ENCODE data around the gene CD160. TPM values are rescaled to one million over a fixed set of nuclear protein-coding genes. Genes with fewer than 3 reads are reported as not detected.
"Not testable (repeated sequence)": the region's sequence is repeated elsewhere in the genome, so short reads cannot be mapped to it uniquely, and the experiment has no call there.

Gene CD160
- total RNA-seq, 1 experiment from 2014 or later, result not detected

GRCh38 chr1:145761498-145761897 lies 42.2 kb downstream of the CD160 start:
- H3K79me1 ChIP-seq (ENCODE audit: insufficient read depth, low read depth, low read length, poor library complexity, severe bottlenecking); H3K4me1 ChIP-seq (ENCODE audit: insufficient read depth, low read length); H2BK12ac ChIP-seq (ENCODE audit: insufficient read length, low read depth, low read length); H3K23ac ChIP-seq (ENCODE audit: insufficient read length, low read depth, low read length); H3K56ac ChIP-seq (ENCODE audit: insufficient read length, low read depth, low read length); H3K4ac ChIP-seq (ENCODE audit: low read depth, low read length); H4K91ac ChIP-seq (ENCODE audit: insufficient read length, low read depth, low read length); H4K5ac ChIP-seq (ENCODE audit: insufficient read length, low read depth, low read length); H3K18ac ChIP-seq (ENCODE audit: insufficient read length, low read depth, low read length); DNase-seq; H2BK120ac ChIP-seq (ENCODE audit: low read depth, low read length, poor library complexity, severe bottlenecking); H3K4me3 Mint-ChIP-seq; H4K20me1 ChIP-seq (ENCODE audit: control insufficient read depth, insufficient read depth, insufficient read length); H3K23me2 ChIP-seq (ENCODE audit: insufficient read length, low read depth, low read length, poor library complexity, severe bottlenecking); H3K14ac ChIP-seq (ENCODE audit: insufficient read depth, low read length); H2BK5ac ChIP-seq (ENCODE audit: insufficient read length, low read length); H4K8ac ChIP-seq (replicated peaks; ENCODE audit: insufficient read length, low read depth, low read length); H3K9ac ChIP-seq (ENCODE audit: extremely low read depth, insufficient read length, low read length); H3K27me3 ChIP-seq (ENCODE audit: insufficient read depth, low read length); H3K27ac Mint-ChIP-seq; H2BK15ac ChIP-seq (ENCODE audit: low read depth, low read length); H2BK20ac ChIP-seq (ENCODE audit: low read depth, low read length, poor library complexity, severe bottlenecking); H2AK5ac ChIP-seq (ENCODE audit: insufficient read length, low read length); H3K9me3 ChIP-seq (ENCODE audit: control insufficient read depth, low read depth, low read length); H3K27ac ChIP-seq (ENCODE audit: insufficient read length, low read depth, low read length); H3K4me1 Mint-ChIP-seq; H2AFZ ChIP-seq (ENCODE audit: low read length); H3K4me2 ChIP-seq (ENCODE audit: insufficient read depth, insufficient read length, low read length); H3K79me2 ChIP-seq (ENCODE audit: insufficient read depth, low read length); H3T11ph ChIP-seq (ENCODE audit: low read length); H3K27me3 Mint-ChIP-seq (ENCODE audit: low read depth): not testable (repeated sequence)
- WGBS (ENCODE audit: extremely low coverage, insufficient read length, low lambda C conversion rate), result no CpG with 5 or more reads among the region's 11 CpGs
- Mint-ChIP-seq H3K9me3 (peaks cover 29 to 32% of the 10 kb centered on the region in 2 experiments), H3K36me3 (ENCODE audit: insufficient read depth in 1 of 3, low read depth in 3 of 3) (peaks cover 46 to 64% (median 52%) of the 10 kb centered on the region in 3 experiments)

GRCh38 chr1:145762001-145762400 lies 42.7 kb downstream of the CD160 start:
- H3K79me2 ChIP-seq (ENCODE audit: insufficient read depth, low read length); H2BK15ac ChIP-seq (ENCODE audit: low read depth, low read length); H4K8ac ChIP-seq (replicated peaks; ENCODE audit: insufficient read length, low read depth, low read length); H3K27ac Mint-ChIP-seq; H3K27ac ChIP-seq (ENCODE audit: insufficient read length, low read depth, low read length); H4K5ac ChIP-seq (ENCODE audit: insufficient read length, low read depth, low read length); H3K23me2 ChIP-seq (ENCODE audit: insufficient read length, low read depth, low read length, poor library complexity, severe bottlenecking); H3K4me1 Mint-ChIP-seq; H3K4me1 ChIP-seq (ENCODE audit: insufficient read depth, low read length); H3K27me3 Mint-ChIP-seq (ENCODE audit: low read depth); H3K14ac ChIP-seq (ENCODE audit: insufficient read depth, low read length); H3K18ac ChIP-seq (ENCODE audit: insufficient read length, low read depth, low read length); H3K9ac ChIP-seq (ENCODE audit: extremely low read depth, insufficient read length, low read length); H2BK5ac ChIP-seq (ENCODE audit: insufficient read length, low read length); H2AFZ ChIP-seq (ENCODE audit: low read length); DNase-seq; H3K23ac ChIP-seq (ENCODE audit: insufficient read length, low read depth, low read length); H3K79me1 ChIP-seq (ENCODE audit: insufficient read depth, low read depth, low read length, poor library complexity, severe bottlenecking); H4K91ac ChIP-seq (ENCODE audit: insufficient read length, low read depth, low read length); H3K9me3 ChIP-seq (ENCODE audit: control insufficient read depth, low read depth, low read length); H3K27me3 ChIP-seq (ENCODE audit: insufficient read depth, low read length); H2BK20ac ChIP-seq (ENCODE audit: low read depth, low read length, poor library complexity, severe bottlenecking); H4K20me1 ChIP-seq (ENCODE audit: control insufficient read depth, insufficient read depth, insufficient read length); H3K4ac ChIP-seq (ENCODE audit: low read depth, low read length); H3K56ac ChIP-seq (ENCODE audit: insufficient read length, low read depth, low read length); H2BK12ac ChIP-seq (ENCODE audit: insufficient read length, low read depth, low read length); H3T11ph ChIP-seq (ENCODE audit: low read length); H3K4me2 ChIP-seq (ENCODE audit: insufficient read depth, insufficient read length, low read length); H3K4me3 Mint-ChIP-seq; H2AK5ac ChIP-seq (ENCODE audit: insufficient read length, low read length); H2BK120ac ChIP-seq (ENCODE audit: low read depth, low read length, poor library complexity, severe bottlenecking): not testable (repeated sequence)
- no CpG with 5 or more reads among the region's 2 CpGs for WGBS (ENCODE audit: extremely low coverage, insufficient read length, low lambda C conversion rate)
- H3K9me3 Mint-ChIP-seq, result peaks cover 29 to 32% of the 10 kb centered on the region in 2 experiments
- peaks cover 46 to 64% (median 52%) of the 10 kb centered on the region in 3 experiments for H3K36me3 Mint-ChIP-seq (ENCODE audit: insufficient read depth in 1 of 3, low read depth in 3 of 3)
